A673 (cell line): ENCODE measurements around the gene DNAJB6. TPM values are rescaled to one million over a fixed set of nuclear protein-coding genes. Genes with fewer than 3 reads are reported as not detected.

ENCODE experiments used
- BruUV-seq: library from RNA; stranded (reverse); fragments of 400-500 nt; replicated peaks from 2 replicates; lab custom pipeline; 2021; lab: Mats Ljungman, UMichigan
- CTCF ChIA-PET: fragments of 300-600 bp; sonication (Branson Sonifier 250); formaldehyde crosslinking; loops from one replicate; lab custom pipeline; 2022; ENCODE audit warnings: antibody characterized with exemption; lab: Charles Lee
- POLR2A ChIA-PET: fragments of 300-600 bp; sonication (Branson Sonifier 250); formaldehyde crosslinking; loops from one replicate; lab custom pipeline; 2022; ENCODE audit warnings: antibody characterized with exemption; ENCODE audit not compliant: low non-redundant PET; lab: Charles Lee
- DNase-seq: peaks from one replicate; pipeline ENCODE4 v3.0.0-alpha.2; 2015; ENCODE audit warnings: low spot score
- H3K27ac ChIP-seq: fragments of 200-600 bp; sonication (generic); 2 replicates; pipeline ENCODE4 v1.5.1; 2016; ENCODE audit warnings: mixed run types, low read depth, mild to moderate bottlenecking, mixed read lengths, antibody characterized with exemption, low read length; ENCODE audit not compliant: poor library complexity, severe bottlenecking
- H3K27me3 ChIP-seq: fragments of 200-600 bp; sonication (generic); replicated peaks from 2 replicates; pipeline ENCODE4 v1.6.1; 2017; ENCODE audit warnings: mixed run types, low read depth, mild to moderate bottlenecking, mixed read lengths, antibody characterized with exemption, low read length; ENCODE audit not compliant: insufficient read depth, poor library complexity
- H3K36me3 ChIP-seq: fragments of 200-600 bp; sonication (generic); 2 replicates; pipeline ENCODE4 v1.6.1; 2016; ENCODE audit warnings: mixed run types, mild to moderate bottlenecking, mixed read lengths, antibody characterized with exemption, low read length; ENCODE audit not compliant: insufficient read depth, poor library complexity, severe bottlenecking
- H3K4me1 ChIP-seq: fragments of 200-600 bp; sonication (generic); 2 replicates; pipeline ENCODE4 v1.6.1; 2017; ENCODE audit warnings: mixed run types, mild to moderate bottlenecking, mixed read lengths, antibody characterized with exemption, low read length; ENCODE audit not compliant: insufficient read depth, poor library complexity, severe bottlenecking
- H3K4me3 ChIP-seq: fragments of 200-600 bp; sonication (generic); 2 replicates; pipeline ENCODE4 v1.5.1; 2016; ENCODE audit warnings: low read depth, mixed run types, mild to moderate bottlenecking, mixed read lengths, low read length; ENCODE audit not compliant: poor library complexity, severe bottlenecking
- H3K9me3 ChIP-seq: fragments of 200-600 bp; sonication (generic); 2 replicates; pipeline ENCODE4 v1.6.1; 2016; ENCODE audit warnings: mixed run types, low read depth, mild to moderate bottlenecking, mixed read lengths, antibody characterized with exemption, low read length; ENCODE audit not compliant: poor library complexity, severe bottlenecking
- CTCF ChIP-seq: fragments of 300-800, 200-600 bp; sonication (generic); conservative IDR thresholded peaks from 2 replicates; pipeline ENCODE4 v1.5.1; 2017; ENCODE audit warnings: low read depth, mild to moderate bottlenecking, antibody characterized with exemption, low read length, moderate library complexity, mixed read lengths
- EZH2 ChIP-seq: fragments of 200-600 bp; sonication (generic); IDR thresholded peaks from 2 replicates; pipeline ENCODE4 v1.6.1; 2017; ENCODE audit warnings: borderline replicate concordance, low read depth, mild to moderate bottlenecking, mixed read lengths, antibody characterized with exemption, low read length; ENCODE audit not compliant: poor library complexity, severe bottlenecking
- intact Hi-C: fragments of 100-400 bp; cut with micrococcal nuclease; formaldehyde crosslinking; loops from one replicate; pipeline ENCODE4 v1.10.0; 2022; ENCODE audit not compliant: unreplicated experiment
- total RNA-seq: library from RNA; stranded (reverse); gene quantifications from 2 replicates; pipeline ENCODE4 v1.2.3, GENCODE V29; 2021

Gene DNAJB6
- total RNA-seq, 1 experiment from 2014 or later, result 146 TPM

DNA sequence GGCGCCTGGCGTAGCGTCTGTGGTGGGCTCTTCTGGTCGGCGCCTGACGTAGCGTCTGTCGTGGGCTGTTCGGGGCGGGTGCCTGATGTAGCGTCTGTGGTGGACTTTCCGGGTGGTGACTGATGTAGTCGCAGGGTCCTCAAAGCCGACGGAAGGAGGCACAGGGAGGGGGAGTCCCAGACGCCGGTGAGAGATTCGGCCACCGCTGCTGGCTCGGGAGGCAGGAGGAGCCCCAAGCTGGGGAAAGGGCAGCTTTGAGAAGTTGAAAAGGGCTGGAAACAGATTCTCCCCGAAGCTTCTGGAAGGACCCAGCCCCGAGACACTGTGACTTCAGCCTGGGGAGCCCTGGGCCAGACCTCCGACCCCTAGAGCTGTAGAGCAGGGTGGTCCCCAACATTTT lies 105.7 kb downstream of the DNAJB6 start:
- intact Hi-C loops, result no loop called here
- Histone ChIP-seq H3K36me3 (no peaks in the 10 kb centered on the region), H3K27me3 (no peaks in the 10 kb centered on the region), H3K27ac (no peak overlapping the region), H3K9me3 (no peaks in the 10 kb centered on the region), H3K4me1 (no peaks in the 10 kb centered on the region), H3K4me3 (no peak overlapping the region)
- ChIA-PET POLR2A (no interaction called here), CTCF (no interaction called here)
- no TSS peak for BruUV-seq
- no peak for TF ChIP-seq EZH2
- no peak for TF ChIP-seq CTCF
- no peak for DNase-seq

GRCh38 chr7:157442993-157443831 lies 106.4 kb downstream of the DNAJB6 start:
- ChIA-PET POLR2A (no interaction called here), CTCF (no interaction called here)
- no peak overlapping the region for H3K4me3 ChIP-seq
- BruUV-seq, result no TSS peak
- no peak for DNase-seq
- H3K27ac ChIP-seq, result no peak overlapping the region
- no peaks in the 10 kb centered on the region for H3K27me3 ChIP-seq
- H3K36me3 ChIP-seq, result no peaks in the 10 kb centered on the region
- no peaks in the 10 kb centered on the region for H3K9me3 ChIP-seq
- TF ChIP-seq EZH2 (no peak), CTCF (no peak)
- no peaks in the 10 kb centered on the region for H3K4me1 ChIP-seq
- intact Hi-C loops, result no loop called here

- Histone ChIP-seq H3K27ac (no peak overlapping the region), H3K27me3 (no peaks in the 10 kb centered on the region), H3K9me3 (no peaks in the 10 kb centered on the region), H3K4me1 (no peaks in the 10 kb centered on the region), H3K36me3 (no peaks in the 10 kb centered on the region), H3K4me3 (no peak overlapping the region)
- intact Hi-C loops, result no loop called here
- ChIA-PET CTCF (no interaction called here), POLR2A (no interaction called here)
- no peak for DNase-seq
- no peak for TF ChIP-seq CTCF
- TF ChIP-seq EZH2, result no peak
- no TSS peak for BruUV-seq
These were observed 107.4 kb downstream of the DNAJB6 start for GRCh38 chr7:157444011-157444842.
